SIG-M5 treated with dmso at 0.1 percent for 504 hours (cell line): ENCODE measurements around the gene CCDC187.

Experiments used
- DNase-seq: peaks from one replicate; lab custom pipeline; 2025; ENCODE audit not compliant: unreplicated experiment; lab: John Stamatoyannopoulos, UW

The CCDC187 gene

DNA sequence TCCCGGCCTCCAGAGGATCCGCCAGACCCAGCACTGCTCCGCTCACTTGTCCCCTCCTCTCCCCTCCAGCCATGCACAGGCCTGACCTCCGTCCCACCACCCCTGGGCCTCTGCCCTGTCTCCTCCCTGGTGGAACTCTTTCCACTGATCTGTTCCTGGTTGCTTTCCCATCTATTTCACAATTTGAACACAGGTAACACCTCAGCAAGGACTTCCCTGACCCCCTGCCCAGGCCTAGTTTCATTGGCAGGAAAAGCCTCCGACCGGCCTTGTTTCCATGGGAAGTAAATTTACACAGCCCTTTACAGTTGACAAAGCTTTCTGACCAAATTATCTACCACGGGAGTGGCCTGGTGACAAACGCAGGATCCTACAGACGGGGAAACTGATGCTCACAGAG is 73.1 kb downstream of the CCDC187 start:
- no peak for DNase-seq

DNA sequence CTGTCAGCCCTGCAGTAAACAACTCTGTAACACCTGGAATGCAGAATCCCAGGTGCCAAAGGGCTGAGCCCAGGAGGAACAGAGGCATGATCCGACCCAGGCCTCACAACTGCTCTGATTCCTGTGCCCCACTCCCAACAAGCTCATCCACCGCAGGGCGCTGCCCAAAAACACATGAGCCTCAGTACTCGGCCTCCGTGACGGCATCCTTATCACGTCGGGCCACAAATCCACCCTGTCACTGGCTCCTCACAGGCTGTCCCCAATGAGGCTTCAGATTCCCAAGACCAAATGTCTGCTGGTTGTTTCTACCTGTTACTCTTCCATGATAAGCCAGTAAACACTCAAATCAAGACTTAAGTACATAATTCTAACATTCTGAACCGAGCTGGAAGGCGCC is 73.5 kb downstream of the CCDC187 start:
- no peak for DNase-seq

DNA sequence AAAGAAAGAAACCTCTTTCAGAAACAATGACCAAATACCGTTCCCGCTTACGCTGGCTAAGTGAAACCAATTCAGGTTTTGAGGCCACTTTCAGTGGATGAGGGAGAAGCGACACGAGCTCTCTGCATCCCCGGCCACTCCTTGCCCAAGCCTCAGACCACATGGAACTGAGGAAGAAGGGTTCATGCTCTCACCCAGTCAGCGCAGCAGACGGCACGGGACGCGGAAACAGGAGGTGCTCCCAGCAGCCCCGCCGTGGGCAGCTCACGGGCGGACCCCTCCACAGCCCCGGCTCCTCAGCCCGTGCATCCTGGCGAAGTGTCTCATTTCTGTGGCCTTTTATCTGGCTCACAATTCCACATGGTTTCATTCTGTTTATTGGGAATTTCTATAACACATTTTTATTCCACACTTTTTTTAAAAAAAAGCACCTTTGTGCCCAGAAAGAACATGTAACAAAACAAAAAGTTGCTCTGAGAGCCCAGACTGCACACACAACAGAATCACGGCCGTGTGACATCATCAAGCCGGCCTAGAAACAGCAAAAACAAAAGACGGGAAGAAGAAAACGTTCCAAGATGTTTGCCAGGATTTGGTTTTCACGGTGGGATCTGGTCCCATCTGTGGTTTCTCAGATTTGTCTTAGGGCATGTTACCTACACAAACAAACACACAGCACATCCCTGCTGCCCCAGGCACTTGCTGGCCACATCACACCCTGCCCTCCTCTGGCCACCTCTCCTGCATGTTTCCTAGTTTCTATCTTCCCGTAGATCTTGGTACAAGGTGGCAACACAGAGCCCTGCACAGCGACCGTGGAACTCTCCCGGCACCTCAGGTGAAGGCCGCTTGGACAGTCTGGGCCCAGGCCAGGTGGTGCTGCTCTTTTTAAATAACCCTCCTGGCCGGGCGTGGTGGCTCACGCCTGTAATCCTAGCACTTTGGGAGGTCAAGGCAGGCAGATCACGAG is 74.5 kb downstream of the CCDC187 start:
- no peak for DNase-seq

DNA sequence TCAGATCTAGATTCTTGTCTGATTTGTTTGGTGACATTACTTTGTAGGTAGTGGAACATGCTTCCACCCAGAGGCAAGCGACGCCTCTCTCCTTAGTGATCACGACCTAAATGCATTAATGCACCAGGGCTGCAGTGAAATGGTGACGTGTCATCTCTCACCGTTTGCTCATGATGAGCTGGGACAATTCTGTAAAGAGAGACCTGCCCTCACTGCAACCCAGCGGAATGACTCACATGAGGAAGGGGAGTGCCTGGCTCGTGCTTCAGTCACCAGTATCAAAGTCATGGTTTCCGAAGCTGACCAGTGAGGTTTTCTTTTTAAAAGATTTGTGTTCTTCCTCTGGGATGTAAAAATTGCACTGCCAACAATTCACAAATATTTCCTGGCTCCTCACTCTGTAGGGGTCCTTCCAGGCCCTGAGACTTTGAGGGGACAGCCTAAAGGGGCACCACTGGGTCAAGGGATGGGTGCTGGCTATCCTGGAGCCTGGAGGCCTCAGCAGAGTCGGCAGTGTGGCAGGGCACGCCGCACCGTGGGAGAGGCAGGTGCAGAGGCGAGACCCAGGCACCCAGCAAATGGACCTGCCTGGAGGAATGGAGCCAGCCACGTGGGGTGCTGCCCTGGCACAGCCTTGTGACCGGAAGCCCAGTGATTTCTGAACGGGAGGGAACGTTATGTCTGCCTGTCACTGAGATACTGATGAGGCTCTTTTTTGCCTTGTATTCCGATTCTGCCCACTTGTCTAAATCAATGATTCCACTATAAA is 75.6 kb downstream of the CCDC187 start:
- DNase-seq = no peak

DNA sequence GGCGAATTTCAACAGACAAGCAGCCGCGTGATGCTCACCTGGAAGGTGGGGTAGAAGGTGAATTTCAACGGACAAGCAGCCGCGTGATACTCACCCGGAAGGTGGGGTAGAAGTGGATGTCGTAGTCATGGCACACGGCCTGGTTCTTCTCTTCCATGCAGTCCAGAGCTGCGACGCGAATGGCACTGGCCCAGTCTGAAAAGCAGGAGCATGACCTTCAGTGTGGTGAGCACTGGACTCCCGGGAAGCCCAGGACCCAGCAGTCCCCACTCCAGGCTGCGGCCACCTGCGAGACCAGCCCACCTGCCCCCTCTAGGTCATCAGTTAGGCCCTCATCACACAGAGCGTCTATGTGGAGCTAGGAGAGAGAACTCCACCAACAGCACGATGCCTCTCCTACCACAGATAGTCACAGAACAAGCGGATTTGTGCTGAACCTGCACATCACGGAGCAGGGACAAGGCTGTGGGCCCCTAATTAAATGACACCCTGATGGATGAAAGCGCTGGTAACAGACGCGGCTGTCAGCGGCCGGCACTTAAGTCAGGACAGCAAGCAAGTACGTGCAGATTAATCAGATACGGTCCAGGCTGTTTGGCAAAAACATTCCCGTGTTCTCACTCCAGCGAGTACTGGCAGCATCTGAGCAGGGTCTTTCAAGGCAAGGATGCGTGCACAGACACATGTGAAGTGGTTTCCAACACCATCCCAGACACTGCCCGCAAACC is 77.0 kb downstream of the CCDC187 start:
- DNase-seq = no peak

DNA sequence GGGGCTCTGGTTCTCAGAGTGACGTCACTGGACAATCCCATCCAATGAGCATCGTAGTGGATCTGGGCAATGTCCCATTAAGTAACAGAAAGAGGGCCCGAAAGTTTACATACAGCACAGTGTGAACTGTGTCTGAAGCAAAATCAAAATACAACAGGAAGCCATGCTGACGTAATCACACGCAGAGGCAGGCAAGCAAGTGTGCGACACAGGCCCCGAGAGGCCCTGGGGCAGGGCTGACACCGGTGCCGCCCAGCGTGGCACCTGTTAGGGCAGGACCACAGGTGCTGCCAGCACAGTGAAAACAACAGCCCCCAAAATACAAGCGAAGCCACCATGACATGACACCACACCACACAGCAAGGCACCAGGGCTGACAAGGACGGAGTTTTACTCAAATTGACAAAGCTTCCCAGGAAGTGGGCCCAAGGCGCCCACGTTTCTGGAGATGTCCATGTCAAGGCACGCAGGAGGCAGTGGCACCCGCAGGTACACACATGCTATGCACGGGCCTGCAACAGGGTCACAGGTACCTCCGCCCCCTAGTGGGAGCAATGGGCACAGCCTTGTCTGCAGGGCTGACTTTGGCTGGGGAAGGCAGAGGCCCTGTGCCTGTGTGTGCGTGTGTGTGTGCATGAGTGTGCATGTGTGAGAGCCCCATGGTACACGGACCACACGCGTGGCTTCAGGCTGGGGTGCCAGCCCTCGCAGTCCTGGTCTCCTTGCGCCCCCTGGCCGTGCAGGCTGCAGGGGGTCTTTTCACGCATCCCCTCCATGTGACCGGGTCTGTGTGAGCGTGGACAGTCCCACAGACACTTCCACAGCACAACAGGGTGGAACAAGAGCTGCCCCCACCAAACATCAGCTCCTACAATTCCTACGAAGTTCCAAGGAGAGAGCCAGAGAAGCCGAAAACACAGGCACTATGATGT is 77.9 kb downstream of the CCDC187 start:
- peak; percentile 48 for DNase-seq

GRCh38 chr9:136225366-136225747 is 78.5 kb downstream of the CCDC187 start:
- no peak for DNase-seq

GRCh38 chr9:136223871-136224640 is 79.8 kb downstream of the CCDC187 start:
- no peak for DNase-seq

- no peak for DNase-seq
Observed at GRCh38 chr9:136222906-136223285, 81.0 kb downstream of the CCDC187 start.

DNA sequence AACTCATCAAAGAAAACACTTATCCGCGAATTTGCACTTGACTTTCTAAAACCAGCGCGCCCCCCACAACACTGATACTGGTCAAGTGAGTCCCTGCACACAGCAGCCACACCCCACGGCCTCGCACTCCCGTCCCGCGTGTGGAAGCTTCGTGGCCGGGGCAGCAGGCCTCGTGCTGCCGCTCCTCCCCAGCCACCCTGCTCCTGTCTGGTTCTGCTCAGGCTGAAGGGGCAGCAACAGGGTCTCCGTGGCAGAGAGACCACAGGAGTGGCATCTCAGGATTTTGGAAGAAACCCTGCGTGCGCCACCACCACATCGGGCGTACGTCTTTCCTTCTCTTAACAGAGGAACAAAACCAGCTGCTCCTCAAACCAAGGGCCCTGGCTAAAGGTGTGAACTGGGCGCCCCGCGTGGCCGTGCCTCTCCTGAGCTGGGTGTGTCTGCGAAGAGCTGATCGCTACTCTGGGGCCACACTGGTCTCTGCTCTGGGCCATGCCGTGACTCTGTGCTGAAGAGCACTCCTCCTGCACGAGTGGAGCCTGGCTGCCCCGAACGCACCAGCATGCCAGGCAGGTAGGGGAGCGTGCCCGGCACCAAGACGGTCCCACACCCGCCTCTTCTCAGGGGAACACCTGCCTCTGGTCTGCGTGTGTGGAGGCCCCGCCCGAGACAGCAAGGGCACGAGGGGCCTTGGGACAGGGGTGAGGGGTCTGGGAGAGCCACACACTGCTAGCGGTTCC is 81.6 kb downstream of the CCDC187 start:
- DNase-seq = no peak

DNA sequence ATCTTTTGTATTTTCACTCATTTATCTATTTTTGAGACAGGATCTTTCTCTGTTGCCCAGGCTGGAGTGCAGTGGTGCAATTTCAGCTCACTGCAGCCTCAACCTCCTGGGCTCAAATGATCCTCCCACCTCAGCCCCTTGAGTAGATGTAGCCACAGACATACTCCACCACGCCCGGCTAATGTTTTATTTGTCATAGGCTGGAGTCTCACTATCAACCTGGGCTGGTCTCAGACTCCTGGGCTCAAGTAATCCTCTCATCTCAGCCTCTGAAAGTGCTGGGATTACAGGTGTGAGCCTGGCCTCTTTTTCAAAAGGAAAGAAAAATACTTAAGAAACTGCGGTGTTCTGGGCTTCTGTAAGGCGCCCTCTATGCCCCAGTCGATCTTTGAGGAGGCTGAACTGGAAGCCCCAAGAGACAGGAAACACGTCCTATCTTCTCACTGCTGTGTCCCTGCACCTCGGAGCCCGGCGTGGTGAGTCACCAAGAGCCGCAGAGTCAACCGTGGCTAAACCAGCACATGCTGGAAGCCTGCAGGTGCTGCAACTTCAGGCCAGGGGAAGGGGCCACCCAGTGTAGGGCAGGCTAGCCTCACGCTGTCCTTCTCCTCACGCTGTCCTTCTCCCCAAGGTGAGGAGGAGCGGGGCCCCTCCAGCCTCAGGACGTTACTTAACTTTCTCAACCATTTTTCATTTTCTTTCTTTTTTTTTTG is 83.7 kb downstream of the CCDC187 start:
- DNase-seq = no peak

DNA sequence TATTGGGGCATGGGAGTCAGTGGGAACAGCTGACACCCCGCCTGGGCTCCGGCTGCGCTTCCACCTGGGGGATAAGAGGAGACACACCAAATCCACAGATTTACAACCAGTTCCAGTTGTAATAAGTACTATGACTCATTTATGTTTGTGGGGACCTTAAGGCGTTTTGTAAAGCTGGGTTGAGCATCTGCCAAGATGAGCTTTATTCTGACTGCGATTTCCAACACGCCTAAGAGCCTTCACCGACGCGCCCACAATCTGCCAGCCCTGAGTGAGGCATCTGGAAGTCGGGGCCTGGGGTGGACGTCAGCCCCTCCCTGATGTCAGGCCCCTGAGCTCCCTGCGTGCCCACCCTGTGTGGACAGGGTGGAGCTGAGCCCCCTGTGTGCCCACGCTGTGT is 84.6 kb downstream of the CCDC187 start:
- no peak for DNase-seq

GRCh38 chr9:136218673-136219072 is 85.2 kb downstream of the CCDC187 start:
- no peak for DNase-seq

GRCh38 chr9:136218271-136218670 is 85.6 kb downstream of the CCDC187 start:
- DNase-seq = no peak

- no peak for DNase-seq
Observed at GRCh38 chr9:136216541-136217244, 87.2 kb downstream of the CCDC187 start.

DNA sequence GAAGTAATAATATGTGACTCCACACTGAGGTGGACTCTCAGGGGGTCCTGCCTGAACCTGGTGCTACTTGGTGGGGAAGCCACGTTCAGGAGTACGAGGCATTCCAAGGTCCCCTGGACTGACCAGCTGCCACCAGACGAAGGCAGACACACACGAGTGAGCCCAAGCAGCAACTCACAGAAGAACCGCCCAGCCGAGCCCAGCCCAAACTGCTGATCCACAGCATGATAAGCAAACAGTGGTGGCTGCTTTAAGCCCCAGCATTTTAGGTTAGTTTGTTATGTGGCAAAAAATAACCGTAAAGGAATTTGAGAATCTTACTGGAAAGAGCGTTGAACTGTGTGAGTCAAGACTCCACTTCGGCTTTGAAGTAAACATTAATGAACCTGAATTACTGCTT is 90.2 kb downstream of the CCDC187 start:
- no peak for DNase-seq

- DNase-seq = no peak
Observed at GRCh38 chr9:136212345-136212950, 91.4 kb downstream of the CCDC187 start.
